Psoas muscle (tissue), 8 donors: ENCODE data around the gene OPRL1. TPM values are rescaled to one million over a fixed set of nuclear protein-coding genes. Genes with fewer than 3 reads are reported as not detected.

Source experiments
- ATAC-seq, 4 donors: fragments of 200-7000 bp; cut with Tn5 transposase; one replicate each; pipeline ENCODE4 v1.9.1; 2020; ENCODE audit warnings: moderate library complexity in 3 of 4, mild to moderate bottlenecking in 2 of 4
- DNase-seq, 2 donors: peaks; one replicate each; pipeline ENCODE4 v3.0.0-alpha.2; 2020
- H3K27ac ChIP-seq: fragments of 200-600 bp; one replicate; pipeline ENCODE4 v1.8.0; 2022
- H3K27me3 ChIP-seq, 3 donors: fragments of 200-600 bp in 1 of 3; one replicate each; pipeline versions ENCODE4 v1.6.1 to v1.8.0; 2013 to 2022; ENCODE audit warnings: low read length in 2 of 3, mild to moderate bottlenecking in 2 of 3, moderate library complexity in 1 of 3; ENCODE audit not compliant: insufficient read depth in 3 of 3
- H3K36me3 ChIP-seq, 2 donors: fragments of 200-600 bp in 1 of 2; one replicate each; pipeline versions ENCODE4 v1.6.1 to v1.8.0; 2013 to 2022; ENCODE audit warnings: low read depth in 1 of 2, mild to moderate bottlenecking in 1 of 2, moderate library complexity in 1 of 2; ENCODE audit not compliant: insufficient read depth in 1 of 2
- H3K4me1 ChIP-seq: fragments of 200-600 bp; one replicate; pipeline ENCODE4 v1.8.0; 2022
- H3K4me3 ChIP-seq: fragments of 200-600 bp; one replicate; pipeline ENCODE4 v1.8.0; 2022; ENCODE audit warnings: mild to moderate bottlenecking
- H3K9me3 ChIP-seq: fragments of 200-600 bp; one replicate; pipeline ENCODE4 v1.8.0; 2022
- CTCF ChIP-seq: fragments of 200-600 bp; IDR thresholded peaks from one replicate; pipeline ENCODE4 v1.8.0; 2022; ENCODE audit warnings: antibody characterized with exemption
- WGBS, 3 donors: extraction: QIAGEN DNeasy Blood & Tissue Kit; methylation state at CpG; one replicate each; pipeline versions ENCODE4 v1.1.6 to v1.1.7; 2013; 5-methylcytosine and 5-hydroxymethylcytosine counted together
- intact Hi-C, 2 donors: fragments of 100-400 bp; cut with DNase I; formaldehyde crosslinking; loops; one replicate each; pipeline versions ENCODE4 v1.11.0 to v1.14.2; 2022
- polyA plus RNA-seq, 3 donors: library from polyadenylated mRNA; stranded (reverse); fragments of 200-250 nt; gene quantifications; one replicate each; pipeline ENCODE4 v1.2.3, GENCODE V29; 2013
- total RNA-seq, 4 donors: library from RNA; stranded (reverse); fragmentation: NEBNext Ultra II Directional in 2 of 4; extraction: Animal tissue kit (Norgen Biotek cat#: 25700) in 2 of 4; gene quantifications; one replicate each; pipeline versions ENCODE4 v1.2.1 to v1.2.4, GENCODE V29; 2021 to 2023
- donor health status: healthy with polysubstance abuse.
- donor health status: DM: no; HTN: no; CAD: no; lungs with moderate emphysema.
- donor health status: Bipolar disorder and iron deficiency.
- donor health status: healthy.
- donor health status: DM: yes; HTN: yes; CAD: no.
- donor health status: DM: no; HTN: no; CAD: no.
- donor health status: DM: no; HTN: no; CAD: no.
- donor health status: DM: yes; HTN: yes; CAD: no.

The OPRL1 gene
- total and polyA plus RNA-seq, 7 donors, result 0.03 to 0.94 (median 0.17) TPM

- H3K36me3 ChIP-seq, result no peaks in the 10 kb centered on the region
- H3K27ac ChIP-seq, result no peak overlapping the region
- DNase-seq (no peak), ATAC-seq (no peak)
- 49 to 59% (median 56%) methylated on average over 18 to 19 of the region's 19 CpGs for WGBS, 3 donors
- H3K4me3 ChIP-seq, result no peak overlapping the region
- peaks cover 0 to 17% (median 13%) of the 10 kb centered on the region in 3 donors for H3K27me3 ChIP-seq
- intact Hi-C loops, result no loop called here
- H3K4me1 ChIP-seq, result no peaks in the 10 kb centered on the region
- H3K9me3 ChIP-seq, result no peaks in the 10 kb centered on the region
- TF ChIP-seq CTCF, result no peak
Observed at GRCh38 chr20:64091340-64091739, 11.5 kb downstream of the OPRL1 start.

GRCh38 chr20:64091770-64092169 lies 11.9 kb downstream of the OPRL1 start:
- Histone ChIP-seq H3K27ac (no peak overlapping the region), H3K36me3 (no peaks in the 10 kb centered on the region), H3K4me3 (no peak overlapping the region), H3K4me1 (no peaks in the 10 kb centered on the region), H3K9me3 (no peaks in the 10 kb centered on the region), H3K27me3 (peaks cover 0 to 15% (median 13%) of the 10 kb centered on the region in 3 donors)
- 13 to 25% (median 15%) methylated on average over 8 to 16 of the region's 16 CpGs for WGBS, 3 donors
- DNase-seq (no peak), ATAC-seq (no peak)
- intact Hi-C loops, result no loop called here
- TF ChIP-seq CTCF, result no peak

GRCh38 chr20:64092258-64093012 lies 12.6 kb downstream of the OPRL1 start:
- H3K27me3 ChIP-seq, result peaks cover 0 to 13% (median 13%) of the 10 kb centered on the region in 3 donors
- ATAC-seq (no peak), DNase-seq (no peak)
- intact Hi-C loops, result no loop called here
- no peaks in the 10 kb centered on the region for H3K4me1 ChIP-seq
- no peaks in the 10 kb centered on the region for H3K9me3 ChIP-seq
- H3K27ac ChIP-seq, result no peak overlapping the region
- H3K36me3 ChIP-seq, result no peaks in the 10 kb centered on the region
- 48 to 49% (median 49%) methylated on average over 27 of the region's 27 CpGs for WGBS, 3 donors
- no peak overlapping the region for H3K4me3 ChIP-seq
- no peak for TF ChIP-seq CTCF

- intact Hi-C loops, result no loop called here
- H3K4me1 ChIP-seq, result no peaks in the 10 kb centered on the region
- ATAC-seq (no peak), DNase-seq (no peak)
- H3K9me3 ChIP-seq, result no peaks in the 10 kb centered on the region
- H3K4me3 ChIP-seq, result no peak overlapping the region
- no peak overlapping the region for H3K27ac ChIP-seq
- H3K36me3 ChIP-seq, result no peaks in the 10 kb centered on the region
- peaks cover 0 to 10% (median 8%) of the 10 kb centered on the region in 3 donors for H3K27me3 ChIP-seq
- 44 to 47% (median 44%) methylated on average over 9 of the region's 9 CpGs for WGBS, 3 donors
- TF ChIP-seq CTCF, result no peak
Observed at GRCh38 chr20:64093013-64093503, 13.2 kb downstream of the OPRL1 start.
